Caki2 (cell line): ENCODE measurements around the gene ODC1. TPM values are rescaled to one million over a fixed set of nuclear protein-coding genes. Genes with fewer than 3 reads are reported as not detected.
A peak's percentile ranks its signal among the peaks of the same experiment; 100 is the strongest.
"Not testable (repeated sequence)": the region's sequence is repeated elsewhere in the genome, so short reads cannot be mapped to it uniquely, and the experiment has no call there.

Experiments used
- DNase-seq: peaks from one replicate; pipeline ENCODE4 v3.0.0-alpha.2; 2015; ENCODE audit warnings: low read depth
- in situ Hi-C: cut with HindIII; loops from 2 replicates; pipeline ENCODE4 v1.10.0; 2016; ENCODE audit warnings: low sequenced_read_pairs, low pct_unique_long_range_greater_than_20kb, mixed read lengths
- total RNA-seq: library from RNA; depleted of rRNA; stranded (reverse); fragments of >200 nt; shearing (Covaris generic); gene quantifications from 2 replicates; pipeline ENCODE4 v1.2.3, GENCODE V29; 2014; ENCODE audit warnings: low replicate concordance

ODC1 gene
- total RNA-seq, 1 experiment from 2014 or later, result 233 TPM

DNA sequence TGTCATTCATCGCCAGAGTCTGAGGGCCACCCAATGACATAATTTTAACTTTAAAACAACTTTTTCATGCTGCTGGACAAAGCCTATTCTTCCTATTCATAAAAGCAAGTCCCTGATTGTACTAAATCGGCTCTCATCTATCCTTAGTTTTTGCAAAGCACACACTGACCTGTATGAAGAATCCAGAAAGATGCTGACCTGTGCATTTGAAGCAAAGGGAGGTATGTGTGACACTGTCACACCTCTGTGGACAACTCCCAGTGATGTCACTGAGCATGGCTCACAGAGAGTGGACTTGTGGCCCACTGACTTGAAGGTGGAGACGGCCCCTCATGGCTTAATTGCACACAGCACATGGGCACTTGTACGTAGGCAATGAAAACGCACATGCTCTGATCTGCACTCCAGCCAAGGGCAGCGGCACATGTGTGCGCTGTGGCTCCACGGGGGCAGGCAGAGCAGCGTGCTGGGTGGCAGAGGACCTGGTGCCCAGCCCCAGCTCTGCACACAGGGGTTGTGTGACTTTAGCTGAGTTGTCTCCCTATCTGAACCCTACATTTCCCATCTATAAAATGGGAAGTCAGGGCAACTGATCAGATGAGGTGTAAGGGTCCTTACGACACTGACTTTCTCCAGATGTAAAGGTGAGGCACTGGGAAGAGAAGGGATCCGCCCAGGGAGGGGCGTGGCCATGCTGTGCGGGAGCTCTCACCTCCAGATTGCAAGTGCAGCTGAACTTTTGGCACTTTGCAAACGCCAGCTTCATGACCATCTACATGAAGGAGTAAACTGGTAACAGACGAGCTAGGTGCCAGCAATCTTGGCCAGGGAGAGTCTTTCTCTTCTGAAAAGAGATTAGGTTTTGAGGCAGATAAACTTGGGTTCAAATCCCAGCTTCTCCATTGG is 14.3 kb upstream of the ODC1 start:
- DNase-seq, result no peak
- in situ Hi-C loops, result no loop called here

DNA sequence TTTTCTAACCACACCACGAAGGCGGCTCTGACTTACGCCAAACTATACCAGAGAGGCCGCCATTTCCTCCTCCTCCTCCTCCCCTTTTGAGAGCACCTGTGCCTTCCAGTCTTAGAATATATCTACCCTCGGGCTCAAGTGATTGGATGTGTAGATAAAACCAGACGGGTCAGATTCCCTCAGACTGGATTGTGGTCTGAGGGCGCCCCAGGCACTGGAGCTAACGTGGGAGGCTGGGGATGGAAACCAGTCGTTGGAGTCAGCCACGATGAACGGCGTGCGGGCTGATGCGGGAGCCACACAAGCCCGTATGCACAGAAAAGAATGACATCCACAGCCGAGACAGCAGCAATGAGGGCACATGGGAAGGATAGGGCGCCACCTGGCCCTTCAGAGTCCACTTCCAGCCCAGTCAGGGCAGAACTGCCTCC is 12.3 kb upstream of the ODC1 start:
- in situ Hi-C loops, result no loop called here
- no peak for DNase-seq

DNA sequence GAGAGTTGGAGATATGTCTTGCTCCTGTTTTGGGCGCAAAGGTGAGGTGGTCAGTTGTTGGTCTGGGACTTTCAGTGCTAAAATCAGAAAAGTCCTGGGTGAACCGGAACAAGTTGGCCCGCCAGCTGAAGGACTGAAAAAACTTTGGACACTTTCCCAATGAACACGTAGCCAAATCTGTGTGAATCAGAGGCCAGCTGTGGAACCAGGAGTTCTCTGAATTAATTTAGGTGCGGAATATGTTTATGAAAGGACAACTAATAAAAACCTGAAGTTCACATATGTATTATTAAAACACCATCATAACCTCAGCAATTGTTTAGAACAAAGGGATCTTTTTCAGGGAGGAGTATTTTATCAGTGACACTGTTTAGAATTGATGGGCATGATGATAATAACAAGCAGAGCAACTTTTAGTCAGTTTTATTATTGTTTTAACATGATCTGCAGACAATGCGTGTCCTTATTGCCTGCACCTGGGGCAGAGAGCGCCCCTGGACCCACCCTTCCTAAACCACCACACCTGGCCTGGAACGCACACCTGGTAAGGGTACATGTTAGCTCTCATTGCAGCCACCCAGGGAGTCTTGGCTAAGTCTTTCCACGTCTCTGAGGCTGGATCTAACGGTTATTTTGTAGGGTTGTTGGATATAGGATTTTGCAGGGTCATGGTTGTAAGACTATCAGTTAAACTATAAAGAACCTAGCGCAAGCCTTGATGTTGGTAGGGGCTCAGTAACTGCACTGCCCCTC is 9.9 kb upstream of the ODC1 start:
- in situ Hi-C loops, result loop anchor here (10.0 kb wide), 1 partner anchor 333 kb away; the partner anchor contains the start of gene RRM2
- no peak for DNase-seq

DNA sequence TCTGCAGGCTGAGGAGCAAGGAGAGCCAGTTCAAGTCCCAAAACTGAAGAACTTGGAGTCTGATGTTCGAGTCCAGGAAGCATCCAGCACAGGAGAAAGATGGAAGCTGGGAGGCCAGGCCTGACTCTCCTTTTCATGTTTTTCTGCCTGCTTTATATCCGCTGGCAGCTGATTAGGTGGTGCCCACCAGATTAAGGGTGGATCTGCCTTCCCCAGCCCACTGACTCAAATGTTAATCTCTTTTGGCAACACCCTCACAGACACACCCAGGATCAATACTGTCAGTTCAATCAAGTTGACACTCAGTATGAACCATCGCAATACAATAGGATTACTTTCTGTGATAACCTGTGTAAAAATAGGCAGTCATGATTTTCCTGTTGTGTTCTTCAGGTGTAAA is 9.1 kb upstream of the ODC1 start:
- not testable (repeated sequence) for DNase-seq
- in situ Hi-C loops, result loop anchor here (10.0 kb wide), 1 partner anchor 332 kb away; the partner anchor contains the start of gene RRM2

DNA sequence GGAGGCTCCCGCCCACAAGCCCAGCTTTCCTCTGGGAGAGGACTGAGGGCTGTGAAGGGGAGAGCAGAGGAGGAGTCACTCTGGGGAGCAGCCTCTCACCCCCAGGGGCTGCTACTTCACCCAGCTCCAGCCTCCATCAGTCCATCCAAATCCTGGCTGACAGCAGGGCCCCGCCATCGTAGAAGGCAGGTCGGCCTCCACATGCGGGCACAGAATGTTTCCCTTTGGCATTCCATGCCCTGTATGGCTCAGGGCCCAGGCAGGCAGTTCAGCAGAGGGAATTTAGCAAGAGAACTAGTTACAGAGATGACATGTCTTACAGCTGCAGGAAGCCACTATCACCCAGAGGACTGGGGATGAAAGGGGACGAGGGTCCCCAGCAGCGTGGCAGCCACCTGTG is 6.4 kb upstream of the ODC1 start:
- DNase-seq, result no peak
- in situ Hi-C loops, result loop anchor here (10.0 kb wide), 1 partner anchor 330 kb away; the partner anchor contains the start of gene RRM2

DNA sequence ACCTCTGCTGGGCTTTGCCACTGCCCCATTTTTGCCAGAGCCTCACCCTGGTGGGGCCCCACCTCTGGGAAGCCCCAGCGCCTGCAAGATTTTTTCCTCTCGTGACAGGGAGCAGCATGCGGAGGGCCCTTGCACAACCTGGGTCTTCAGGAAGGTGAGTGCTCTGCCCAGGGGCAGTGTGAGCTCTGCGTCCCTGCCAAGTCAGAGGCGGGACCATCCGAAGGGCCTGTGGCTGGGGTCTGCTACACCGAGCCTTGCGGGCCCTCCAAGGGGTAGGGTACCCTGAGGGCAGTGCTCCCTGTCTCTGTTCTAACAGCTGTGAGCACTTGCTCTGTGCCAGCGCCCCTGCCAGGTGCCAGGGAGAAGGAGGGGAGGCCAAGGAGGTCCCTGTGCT is 5.8 kb upstream of the ODC1 start:
- no peak for DNase-seq
- in situ Hi-C loops, result loop anchor here (10.0 kb wide), 1 partner anchor 329 kb away; the partner anchor contains the start of gene RRM2

DNA sequence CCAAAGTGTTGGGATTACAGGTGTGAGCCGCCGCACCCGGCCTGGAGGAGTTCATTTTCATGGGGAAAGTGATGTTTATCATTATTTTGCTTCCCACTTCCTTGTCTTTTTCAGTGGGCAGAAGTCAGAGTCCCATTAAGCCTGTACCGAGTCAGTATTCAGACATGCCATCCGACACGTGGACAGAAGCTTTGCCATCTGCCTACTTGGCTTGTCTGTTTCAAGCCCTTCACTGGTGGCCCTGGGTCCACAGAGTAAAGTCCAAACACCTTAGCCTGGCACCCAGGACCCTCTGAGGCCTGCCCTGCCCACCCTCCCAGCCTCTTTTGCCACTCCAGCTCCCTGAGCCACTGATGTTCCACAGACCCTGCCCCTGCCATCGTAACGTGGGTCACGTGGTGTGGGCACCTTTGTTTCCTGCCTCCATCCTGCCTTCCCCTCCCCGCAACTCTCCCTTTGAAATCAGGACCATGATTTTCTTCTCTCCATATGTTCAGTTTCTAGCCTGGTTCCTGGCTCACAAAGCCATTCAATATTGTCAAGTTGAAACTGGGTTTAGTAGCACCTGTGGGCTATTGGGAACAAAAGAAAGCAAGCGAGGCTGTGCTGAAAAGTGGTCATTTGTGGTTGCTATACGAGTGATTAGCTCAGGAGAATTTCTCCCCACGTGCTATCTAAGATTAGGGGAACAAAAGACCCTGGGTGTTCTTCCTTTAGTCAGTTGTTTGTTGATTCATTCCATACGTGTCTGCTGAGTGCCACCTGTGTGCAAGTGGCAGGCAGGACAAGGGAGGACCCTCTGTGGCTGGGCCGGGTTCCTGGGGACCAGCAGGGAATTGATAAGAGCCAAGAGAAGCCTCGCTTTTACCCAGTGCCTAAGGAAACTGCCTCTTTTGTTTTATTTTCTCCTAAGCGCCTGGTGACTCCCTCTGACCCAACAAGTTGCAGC is 5.1 kb upstream of the ODC1 start:
- in situ Hi-C loops, result loop anchor here (10.0 kb wide), 1 partner anchor 328 kb away; the partner anchor contains the start of gene RRM2

DNA sequence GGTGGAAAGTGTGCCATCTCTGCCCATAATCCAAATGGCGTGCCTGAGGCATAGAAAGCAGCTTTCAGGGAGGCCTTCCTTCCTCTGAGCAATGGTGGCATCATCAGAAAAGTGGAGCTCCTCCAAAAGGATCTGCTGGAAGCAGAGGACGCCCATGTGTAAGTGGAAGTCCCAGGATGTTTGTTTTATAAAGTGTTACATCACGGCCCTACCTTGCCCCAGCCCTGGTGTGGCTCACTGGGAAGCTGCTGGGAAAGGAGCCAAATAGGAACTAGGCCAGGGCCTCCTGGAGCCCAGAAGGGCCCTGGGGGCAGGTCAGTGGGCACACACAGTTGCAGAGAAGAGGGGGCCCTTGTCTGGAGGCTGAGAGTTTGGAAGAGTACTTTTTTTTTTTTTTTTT is 4.2 kb upstream of the ODC1 start:
- in situ Hi-C loops, result loop anchor here (10.0 kb wide), 1 partner anchor 328 kb away; the partner anchor contains the start of gene RRM2
- DNase-seq, result peak; percentile 82

More for the DNA sequence above, 5.1 kb upstream of the ODC1 start:
- DNase-seq, result no peak

DNA sequence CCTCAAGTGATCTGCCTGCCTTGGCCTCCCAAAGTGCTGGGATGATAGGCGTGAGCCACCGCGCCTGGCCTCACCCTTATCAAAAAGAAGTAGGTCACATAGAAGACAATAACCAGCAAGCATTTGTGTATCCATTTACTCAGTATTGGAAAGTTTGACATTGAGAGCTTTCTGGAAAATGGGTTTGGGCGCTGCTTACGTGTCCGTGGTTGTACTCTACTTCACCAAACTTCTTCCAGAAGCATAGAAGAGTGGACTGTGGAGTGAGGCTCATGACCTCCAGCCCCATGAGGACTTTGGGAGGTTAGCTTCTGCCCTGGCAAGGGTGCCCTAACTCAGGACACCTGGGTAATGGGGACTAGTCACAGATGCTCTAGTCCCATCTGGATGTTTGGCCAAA is 3.7 kb upstream of the ODC1 start:
- DNase-seq, result no peak
- in situ Hi-C loops, result loop anchor here (10.0 kb wide), 1 partner anchor 327 kb away; the partner anchor contains the start of gene RRM2

DNA sequence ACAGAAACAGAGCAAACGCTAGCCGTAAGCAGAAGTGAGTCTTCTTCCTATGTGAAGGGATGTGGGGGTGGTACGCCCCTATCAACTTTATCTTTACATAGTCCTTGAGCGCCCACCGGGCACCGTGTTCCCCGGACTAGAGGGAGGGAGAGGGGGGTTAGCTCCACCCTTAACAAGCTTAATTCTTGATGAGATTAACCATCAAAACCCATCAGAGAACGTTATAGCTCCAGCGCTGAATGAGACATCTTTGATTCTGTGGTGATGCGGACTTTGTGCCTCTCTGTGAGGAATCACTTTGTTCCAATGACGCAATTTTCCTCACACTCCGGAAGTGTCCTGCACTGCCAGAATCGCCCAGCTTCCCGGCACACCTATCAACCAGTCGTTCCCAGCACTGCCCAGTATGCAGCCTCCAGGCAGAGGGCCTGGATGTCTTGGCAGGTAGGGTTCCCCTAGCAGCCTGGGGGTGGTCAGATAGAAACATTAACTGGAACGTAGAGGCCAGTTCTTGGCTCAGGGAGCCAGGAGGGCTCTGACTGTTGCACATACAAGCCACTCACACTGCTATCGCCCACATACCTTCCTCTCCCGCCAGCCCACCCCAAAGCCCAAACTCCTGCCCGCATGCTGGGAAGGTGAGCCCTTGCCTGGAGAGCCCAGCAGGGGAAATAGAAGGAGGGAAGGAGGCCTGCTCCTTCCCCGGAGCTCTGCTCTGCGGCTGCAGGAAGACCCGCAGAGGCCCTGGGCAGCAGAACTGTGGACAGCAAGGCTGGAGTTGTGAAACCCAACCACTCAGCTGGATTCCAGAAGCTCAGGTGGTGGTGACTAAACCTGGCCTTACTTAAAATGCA is 1.9 kb upstream of the ODC1 start:
- DNase-seq, result no peak
- in situ Hi-C loops, result loop anchor here (10.0 kb wide), 1 partner anchor 325 kb away; the partner anchor contains the start of gene RRM2

DNA sequence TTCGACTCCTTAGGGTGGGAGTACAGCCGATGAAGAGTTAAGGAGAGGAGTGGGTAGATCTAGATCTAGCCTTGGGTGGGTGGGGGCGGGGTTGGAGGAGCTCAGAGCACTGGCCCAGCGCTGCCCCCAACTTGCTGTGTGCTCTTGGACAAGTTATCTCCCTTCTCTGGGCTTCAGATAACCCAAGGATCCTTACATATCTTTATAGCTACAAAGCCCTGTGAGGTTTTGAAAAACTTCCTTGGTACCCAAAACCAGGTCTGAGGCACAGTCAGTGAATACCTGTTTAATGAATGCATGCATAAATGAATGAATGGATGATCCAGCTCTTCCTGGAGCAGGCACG is 1.3 kb upstream of the ODC1 start:
- DNase-seq, result no peak
- in situ Hi-C loops, result no loop called here

DNA sequence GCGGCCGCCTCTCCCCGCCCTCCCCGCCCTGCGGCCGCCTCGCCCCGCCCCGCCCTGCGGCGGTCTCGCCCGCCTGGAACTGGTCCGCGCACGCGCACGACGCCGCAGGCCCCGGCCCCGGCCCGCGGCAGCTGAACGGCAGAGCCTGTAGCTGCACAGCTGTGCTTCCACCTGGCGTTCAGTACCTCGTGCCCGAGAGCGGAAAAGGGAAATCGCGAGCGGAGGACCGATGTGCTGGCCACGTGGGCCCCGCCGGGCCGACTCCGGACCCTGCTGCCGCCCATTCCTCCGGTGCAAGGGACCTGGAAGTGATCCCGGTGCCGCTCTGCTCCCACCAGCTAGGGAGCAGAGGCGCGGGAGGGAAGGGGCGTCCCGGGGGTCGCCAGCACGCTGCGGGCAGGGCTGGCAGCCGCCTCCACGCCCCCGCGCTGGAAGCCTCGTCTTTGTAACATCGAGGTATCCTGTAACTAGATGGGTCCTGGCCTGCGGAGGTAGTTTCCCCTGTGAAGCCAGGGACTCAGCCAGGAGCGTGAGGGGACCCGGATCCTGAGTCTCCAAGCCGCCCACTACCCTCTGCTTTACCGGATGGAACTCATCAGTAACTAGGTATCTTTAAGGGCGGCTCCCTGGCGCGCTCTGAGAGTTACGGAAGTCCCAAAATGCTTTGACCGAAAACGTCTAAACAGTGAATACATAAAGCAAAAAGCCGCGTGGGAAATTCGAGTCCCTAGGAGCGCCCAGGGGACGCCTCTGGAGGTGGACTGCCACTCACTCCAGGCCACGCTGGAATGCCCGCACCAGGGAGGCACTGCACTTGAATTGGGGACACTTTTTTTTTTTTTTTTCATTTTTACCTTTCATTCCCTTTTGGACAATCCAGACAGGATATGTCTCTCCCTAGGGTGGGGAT is 704 bp upstream of the ODC1 start:
- in situ Hi-C loops, result no loop called here
- DNase-seq, result no peak

DNA sequence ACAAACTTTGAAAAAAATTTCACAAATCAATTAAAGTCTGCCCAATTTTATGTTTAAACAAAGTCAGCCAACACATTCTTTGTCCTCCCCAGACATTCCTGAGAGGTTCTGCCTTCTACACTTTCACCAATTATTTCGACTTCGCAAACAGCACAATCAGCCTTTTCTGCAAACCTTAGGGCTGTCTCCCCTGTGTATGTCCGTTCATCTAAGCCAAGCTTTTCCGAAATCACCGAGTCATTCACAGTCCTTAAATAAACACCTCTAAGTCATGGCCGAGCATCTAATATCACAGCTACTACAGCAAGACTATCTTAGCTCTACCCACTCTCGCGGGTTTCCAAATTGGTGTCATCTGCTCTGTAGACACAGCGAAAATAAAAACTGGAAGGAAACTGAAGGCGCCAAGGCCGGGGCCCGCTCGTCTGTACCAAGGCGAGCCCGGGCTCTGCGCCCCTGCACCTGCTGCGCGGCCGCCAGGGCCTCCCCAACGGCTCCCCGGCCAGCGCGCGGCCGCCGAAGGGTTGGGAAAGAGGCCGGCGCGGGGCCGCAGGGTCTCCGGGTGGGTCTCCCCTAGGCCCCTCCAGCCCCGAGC is 730 bp downstream of the ODC1 start:
- DNase-seq, result no peak
- in situ Hi-C loops, result no loop called here

DNA sequence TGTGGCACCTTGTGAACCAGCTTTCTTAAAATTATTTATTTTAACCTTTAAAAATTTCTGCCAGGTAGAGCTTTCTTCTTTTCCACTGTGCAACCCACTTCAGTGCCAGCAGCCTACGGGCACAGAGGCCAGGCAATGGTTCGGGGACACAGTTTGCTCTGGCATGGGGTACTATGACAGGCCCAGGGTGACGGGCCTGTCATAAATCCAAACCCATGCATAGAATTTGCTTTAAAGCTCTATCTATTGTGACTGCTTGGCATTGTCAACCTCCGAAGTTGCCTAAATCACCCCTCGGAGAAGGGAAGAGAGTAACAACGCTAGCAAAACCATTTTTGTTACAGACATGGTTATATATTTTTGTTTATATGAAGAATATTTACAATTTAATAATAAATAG is 1.5 kb downstream of the ODC1 start:
- in situ Hi-C loops, result no loop called here
- DNase-seq, result no peak

DNA sequence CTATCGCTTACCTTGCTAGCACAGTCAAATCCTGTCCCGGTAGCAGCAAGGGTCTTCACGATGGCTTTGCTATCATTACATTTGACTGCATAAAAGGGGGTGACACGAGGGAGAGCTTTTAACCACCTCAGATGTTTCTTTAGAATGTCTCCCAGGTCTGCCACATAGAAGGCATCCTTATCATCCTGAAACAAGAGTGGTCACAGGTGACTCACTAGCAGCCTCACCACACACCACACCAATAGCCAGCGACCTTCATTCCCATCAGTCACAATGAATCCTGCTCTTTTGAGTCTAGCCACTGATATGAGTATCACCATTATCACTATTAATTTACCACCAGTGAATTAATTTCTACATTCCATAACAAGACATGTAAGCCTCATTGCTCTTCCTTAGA is 3.7 kb downstream of the ODC1 start:
- in situ Hi-C loops, result no loop called here
- DNase-seq, result no peak
